ENCODE data around the gene ANK2. TPM values are rescaled to one million over a fixed set of nuclear protein-coding genes. Genes with fewer than 3 reads are reported as not detected.
A peak's percentile ranks its signal among the peaks of the same experiment; 100 is the strongest.

The ANK2 gene
- polyA plus RNA-seq, 4 donors, result 53.4 to 70.7 (median 59.7) TPM

GRCh38 chr4:113273721-113274220 is 224.3 kb downstream of the ANK2 start:
- DNase-seq (ENCODE audit: low read depth in 4 of 4, low spot score in 3 of 4), result no peak

GRCh38 chr4:113276464-113277170 is 227.2 kb downstream of the ANK2 start:
- no peak for DNase-seq (ENCODE audit: low read depth in 4 of 4, low spot score in 3 of 4)

GRCh38 chr4:113278324-113278934 is 229.0 kb downstream of the ANK2 start:
- peak; percentile 38 to 69 (median 58) for DNase-seq (ENCODE audit: low read depth in 4 of 4, low spot score in 3 of 4)

GRCh38 chr4:113285501-113285900 is 236.0 kb downstream of the ANK2 start:
- DNase-seq (ENCODE audit: low read depth in 4 of 4, low spot score in 3 of 4), result no peak

GRCh38 chr4:113288257-113288656 is 238.8 kb downstream of the ANK2 start:
- DNase-seq (ENCODE audit: low read depth in 4 of 4, low spot score in 3 of 4), result no peak

- no peak for DNase-seq (ENCODE audit: low read depth in 4 of 4, low spot score in 3 of 4)
These were observed 239.2 kb downstream of the ANK2 start for GRCh38 chr4:113288696-113289095.

- no peak for DNase-seq (ENCODE audit: low read depth in 4 of 4, low spot score in 3 of 4)
These were observed 240.3 kb downstream of the ANK2 start for GRCh38 chr4:113289766-113290165.

- no peak for DNase-seq (ENCODE audit: low read depth in 4 of 4, low spot score in 3 of 4)
These were observed 241.2 kb downstream of the ANK2 start for GRCh38 chr4:113290666-113291065.

- peak; percentile 20 to 48 (median 36) for DNase-seq (ENCODE audit: low read depth in 4 of 4, low spot score in 3 of 4)
These were observed 243.1 kb downstream of the ANK2 start for GRCh38 chr4:113292371-113293042.

GRCh38 chr4:113293043-113293560 is 243.6 kb downstream of the ANK2 start:
- peak in 3 of 4 donors; percentile 33 to 38 (median 34) for DNase-seq (ENCODE audit: low read depth in 4 of 4, low spot score in 3 of 4)

- DNase-seq (ENCODE audit: low read depth in 4 of 4, low spot score in 3 of 4), result no peak
These were observed 244.2 kb downstream of the ANK2 start for GRCh38 chr4:113293674-113294073.

GRCh38 chr4:113294908-113295307 is 245.5 kb downstream of the ANK2 start:
- DNase-seq (ENCODE audit: low read depth in 4 of 4, low spot score in 3 of 4), result no peak

GRCh38 chr4:113300471-113300928 is 251.0 kb downstream of the ANK2 start:
- no peak for DNase-seq (ENCODE audit: low read depth in 4 of 4, low spot score in 3 of 4)

- DNase-seq (ENCODE audit: low read depth in 4 of 4, low spot score in 3 of 4), result no peak
These were observed 252.6 kb downstream of the ANK2 start for GRCh38 chr4:113302051-113302450.

GRCh38 chr4:113303315-113303714 is 253.9 kb downstream of the ANK2 start:
- no peak for DNase-seq (ENCODE audit: low read depth in 4 of 4, low spot score in 3 of 4)

- no peak for DNase-seq (ENCODE audit: low read depth in 4 of 4, low spot score in 3 of 4)
These were observed 261.6 kb downstream of the ANK2 start for GRCh38 chr4:113311047-113311446.

- no peak for DNase-seq (ENCODE audit: low read depth in 4 of 4, low spot score in 3 of 4)
These were observed 263.1 kb downstream of the ANK2 start for GRCh38 chr4:113312529-113312928.

- DNase-seq (ENCODE audit: low read depth in 4 of 4, low spot score in 3 of 4), result no peak
These were observed 265.0 kb downstream of the ANK2 start for GRCh38 chr4:113314426-113314825.

GRCh38 chr4:113316879-113317278 is 267.4 kb downstream of the ANK2 start:
- no peak for DNase-seq (ENCODE audit: low read depth in 4 of 4, low spot score in 3 of 4)

- no peak for DNase-seq (ENCODE audit: low read depth in 4 of 4, low spot score in 3 of 4)
These were observed 268.1 kb downstream of the ANK2 start for GRCh38 chr4:113317523-113317922.

GRCh38 chr4:113322736-113323135 is 273.3 kb downstream of the ANK2 start:
- no peak for DNase-seq (ENCODE audit: low read depth in 4 of 4, low spot score in 3 of 4)
